CD4-positive, CD25-positive, alpha-beta regulatory T cell (primary cell): Measurements from ENCODE around the gene ADCY4. TPM values are rescaled to one million over a fixed set of nuclear protein-coding genes. Genes with fewer than 3 reads are reported as not detected.

Experiments used
- ATAC-seq, 2 donors: fragments of 150-1000 bp; cut with Tn5 transposase; one replicate each; pipeline ENCODE4 v1.10.0; 2021; ENCODE audit warnings: low read depth in 2 of 2, moderate number of reproducible peaks in 2 of 2, moderate library complexity in 1 of 2
- DNase-seq, 3 donors: peaks; one replicate each; pipeline versions ENCODE4 v3.0.0 to v3.0.0-alpha.2; 2012 to 2022; ENCODE audit warnings: mixed read lengths in 1 of 3
- H3K27ac ChIP-seq: one replicate; pipeline ENCODE4 v1.7.0; 2013; ENCODE audit warnings: mild to moderate bottlenecking, low read length; ENCODE audit not compliant: insufficient read depth, poor library complexity, severe bottlenecking
- H3K27me3 ChIP-seq: one replicate; pipeline ENCODE4 v1.7.0; 2013; ENCODE audit warnings: low read length; ENCODE audit not compliant: control insufficient read depth, insufficient read depth
- H3K36me3 ChIP-seq: one replicate; pipeline ENCODE4 v1.7.0; 2013; ENCODE audit warnings: mild to moderate bottlenecking, low read length, moderate library complexity; ENCODE audit not compliant: control insufficient read depth, insufficient read depth
- H3K4me1 ChIP-seq: 2 replicates; pipeline ENCODE4 v1.7.0; 2013; ENCODE audit warnings: mild to moderate bottlenecking, low read length; ENCODE audit not compliant: insufficient read depth, control insufficient read depth, poor library complexity, severe bottlenecking
- H3K4me3 ChIP-seq: one replicate; pipeline ENCODE4 v1.7.0; 2013; ENCODE audit warnings: low read depth, mild to moderate bottlenecking, low read length, moderate library complexity
- H3K9me3 ChIP-seq, 2 experiments: 1 replicate in 1 of 2; 2 replicates in 1 of 2; pipeline ENCODE4 v1.7.0; 2013; ENCODE audit warnings: low read length in 2 of 2, mild to moderate bottlenecking in 1 of 2, moderate library complexity in 1 of 2; ENCODE audit not compliant: control insufficient read depth in 2 of 2
- H3K27ac Mint-ChIP-seq, 3 donors: one replicate each; pipeline ENCODE4 v1.8.0; 2020 to 2022; ENCODE audit warnings: mild to moderate bottlenecking in 3 of 3, mixed read lengths in 3 of 3, moderate library complexity in 2 of 3
- H3K27me3 Mint-ChIP-seq: one replicate; pipeline ENCODE4 v1.8.0; 2022; ENCODE audit warnings: mild to moderate bottlenecking, mixed read lengths
- H3K36me3 Mint-ChIP-seq: one replicate; pipeline ENCODE4 v1.8.0; 2020; ENCODE audit warnings: mixed read lengths
- H3K4me1 Mint-ChIP-seq, 4 donors: one replicate each; pipeline ENCODE4 v1.8.0; 2020 to 2022; ENCODE audit warnings: mixed read lengths in 4 of 4, mild to moderate bottlenecking in 1 of 4
- H3K4me3 Mint-ChIP-seq, 4 donors: one replicate each; pipeline ENCODE4 v1.8.0; 2020 to 2022; ENCODE audit warnings: mild to moderate bottlenecking in 4 of 4, mixed read lengths in 4 of 4, moderate library complexity in 3 of 4
- H3K9me3 Mint-ChIP-seq, 7 donors: one replicate each; pipeline ENCODE4 v1.8.0; 2020 to 2022; ENCODE audit warnings: mixed read lengths in 7 of 7, mild to moderate bottlenecking in 3 of 7, moderate library complexity in 2 of 7
- polyA plus RNA-seq, 4 donors: library from polyadenylated mRNA; unstranded; fragments of 300-500 nt; fragmentation: Illumina TruSeq; gene quantifications; one replicate each; pipeline ENCODE4 v1.2.3, GENCODE V29; 2021
- total RNA-seq: library from RNA; stranded (reverse); gene quantifications from one replicate; pipeline ENCODE4 v1.2.3, GENCODE V29; 2022

ADCY4 gene
- total and polyA plus RNA-seq, 5 donors from 2014 or later = 0.32 to 10.7 (median 0.39) TPM; not detected in 2

GRCh38 chr14:24369907-24370687 lies 35.2 kb upstream of the ADCY4 start:
- Histone ChIP-seq H3K4me1 (peaks cover 37% of the 10 kb centered on the region), H3K36me3 (no peaks in the 10 kb centered on the region), H3K4me3 (no peak overlapping the region), H3K27ac (no peak overlapping the region), H3K27me3 (peaks cover 19% of the 10 kb centered on the region), H3K9me3 (no peaks in the 10 kb centered on the region)
- Mint-ChIP-seq H3K27ac (no peak overlapping the region), H3K36me3 (no peaks in the 10 kb centered on the region), H3K4me3 (no peak overlapping the region), H3K9me3 (no peaks in the 10 kb centered on the region), H3K27me3 (peaks cover 77% of the 10 kb centered on the region), H3K4me1 (peaks cover 0 to 30% (median 16%) of the 10 kb centered on the region in 4 donors)
- no peak for ATAC-seq
- no peak for DNase-seq

GRCh38 chr14:24369463-24369862 lies 34.6 kb upstream of the ADCY4 start:
- DNase-seq (no peak), ATAC-seq (no peak)
- Mint-ChIP-seq H3K4me3 (peak overlapping the region in 2 of 4 donors; percentile 38 to 41), H3K36me3 (no peaks in the 10 kb centered on the region), H3K27me3 (peaks cover 75% of the 10 kb centered on the region), H3K4me1 (peaks cover 0 to 30% (median 16%) of the 10 kb centered on the region in 4 donors), H3K9me3 (no peaks in the 10 kb centered on the region), H3K27ac (no peak overlapping the region)
- peaks cover 37% of the 10 kb centered on the region for H3K4me1 ChIP-seq
- no peak overlapping the region for H3K4me3 ChIP-seq
- H3K27ac ChIP-seq = no peak overlapping the region
- no peaks in the 10 kb centered on the region for H3K9me3 ChIP-seq
- peaks cover 24% of the 10 kb centered on the region for H3K27me3 ChIP-seq
- H3K36me3 ChIP-seq = no peaks in the 10 kb centered on the region

DNA sequence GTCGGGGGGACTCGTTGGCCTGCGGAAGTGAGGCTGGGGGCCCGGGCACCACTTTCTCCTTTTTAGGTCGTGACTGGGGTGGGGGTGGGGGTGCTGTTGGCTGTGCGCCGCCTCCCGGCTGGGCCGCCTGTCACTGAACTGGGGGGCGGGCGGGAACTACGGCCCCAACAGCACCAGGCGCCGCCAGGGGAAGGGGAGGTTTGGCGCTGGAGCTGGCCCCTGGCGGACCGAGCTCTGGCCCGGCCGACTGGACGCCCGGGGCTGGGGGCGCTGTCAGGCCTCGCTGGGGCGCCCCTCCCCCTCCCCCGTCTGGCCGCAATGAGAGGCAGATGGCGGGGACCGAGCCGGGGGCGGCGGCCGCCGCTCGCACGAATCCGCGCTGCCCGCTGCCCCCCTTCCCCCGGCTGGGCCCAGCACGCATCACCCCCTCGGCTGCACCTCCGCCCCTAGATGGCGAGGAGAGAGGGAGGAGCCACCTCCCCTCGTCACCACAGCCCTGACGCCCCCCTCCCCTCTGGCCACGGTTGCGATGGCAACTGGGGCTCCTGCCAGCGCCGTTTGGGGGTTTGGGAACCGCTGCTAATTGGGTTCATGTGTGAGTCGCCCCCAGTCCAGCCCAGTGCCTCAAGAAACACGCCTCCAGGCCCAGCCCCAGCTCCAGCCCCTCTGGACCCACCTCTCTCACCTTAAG lies 33.8 kb upstream of the ADCY4 start:
- Histone ChIP-seq H3K4me3 (no peak overlapping the region), H3K9me3 (no peaks in the 10 kb centered on the region), H3K36me3 (no peaks in the 10 kb centered on the region), H3K27me3 (peaks cover 24% of the 10 kb centered on the region), H3K4me1 (peaks cover 37% of the 10 kb centered on the region), H3K27ac (no peak overlapping the region)
- Mint-ChIP-seq H3K4me1 (peaks cover 0 to 30% (median 16%) of the 10 kb centered on the region in 4 donors), H3K27me3 (peaks cover 67% of the 10 kb centered on the region), H3K27ac (no peak overlapping the region), H3K4me3 (peak overlapping the region in 3 of 4 donors; percentile 21 to 51 (median 41)), H3K9me3 (no peaks in the 10 kb centered on the region), H3K36me3 (no peaks in the 10 kb centered on the region)
- ATAC-seq (no peak), DNase-seq (peak; percentile 9 to 16 (median 10))

DNA sequence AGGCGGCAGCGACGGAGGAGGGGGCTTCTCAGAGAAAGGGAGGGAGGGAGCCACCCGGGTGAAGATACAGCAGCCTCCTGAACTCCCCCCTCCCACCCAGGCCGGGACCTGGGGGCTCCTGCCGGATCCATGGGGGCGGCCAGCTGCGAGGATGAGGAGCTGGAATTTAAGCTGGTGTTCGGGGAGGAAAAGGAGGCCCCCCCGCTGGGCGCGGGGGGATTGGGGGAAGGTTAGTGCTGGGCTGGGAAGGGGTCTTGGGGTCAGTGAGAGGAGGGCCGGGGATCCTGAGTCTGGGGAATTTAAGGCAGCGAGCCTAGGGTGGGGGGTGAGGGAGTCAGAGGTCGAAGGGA lies 33.3 kb upstream of the ADCY4 start:
- Histone ChIP-seq H3K27me3 (peaks cover 26% of the 10 kb centered on the region), H3K9me3 (no peaks in the 10 kb centered on the region), H3K4me1 (peaks cover 37% of the 10 kb centered on the region), H3K4me3 (no peak overlapping the region), H3K27ac (no peak overlapping the region), H3K36me3 (no peaks in the 10 kb centered on the region)
- no peak for ATAC-seq
- Mint-ChIP-seq H3K4me1 (peaks cover 0 to 30% (median 16%) of the 10 kb centered on the region in 4 donors), H3K9me3 (no peaks in the 10 kb centered on the region), H3K27ac (no peak overlapping the region), H3K27me3 (peaks cover 67% of the 10 kb centered on the region), H3K36me3 (no peaks in the 10 kb centered on the region), H3K4me3 (peak overlapping the region in 2 of 4 donors; percentile 7 to 29)
- DNase-seq = no peak

- H3K4me3 ChIP-seq = no peak within 1 kb of the TSS
- Mint-ChIP-seq H3K4me1 (peaks cover 0 to 30% (median 16%) of the 10 kb centered on the region in 4 donors), H3K27ac (peak within 1 kb of the TSS in 1 of 3 donors; percentile 43), H3K9me3 (no peaks in the 10 kb centered on the region), H3K4me3 (peak within 1 kb of the TSS; percentile 5 to 85 (median 76)), H3K36me3 (no peaks in the 10 kb centered on the region), H3K27me3 (peaks cover 69% of the 10 kb centered on the region)
- H3K9me3 ChIP-seq = no peaks in the 10 kb centered on the region
- H3K27ac ChIP-seq = peak within 1 kb of the TSS; percentile 14
- DNase-seq = peak in 1 of 3 donors; percentile 20
- ATAC-seq = no peak
- peaks cover 37% of the 10 kb centered on the region for H3K4me1 ChIP-seq
- no peaks in the 10 kb centered on the region for H3K36me3 ChIP-seq
- H3K27me3 ChIP-seq = peaks cover 30% of the 10 kb centered on the region
Measured at GRCh38 chr14:24367514-24368211, 32.8 kb upstream of the ADCY4 start, which contains the start of gene NFATC4. TSS of gene NFATC4 (plus strand) at chr14:24368184. CDS start at chr14:24368341, 157 bp downstream.

DNA sequence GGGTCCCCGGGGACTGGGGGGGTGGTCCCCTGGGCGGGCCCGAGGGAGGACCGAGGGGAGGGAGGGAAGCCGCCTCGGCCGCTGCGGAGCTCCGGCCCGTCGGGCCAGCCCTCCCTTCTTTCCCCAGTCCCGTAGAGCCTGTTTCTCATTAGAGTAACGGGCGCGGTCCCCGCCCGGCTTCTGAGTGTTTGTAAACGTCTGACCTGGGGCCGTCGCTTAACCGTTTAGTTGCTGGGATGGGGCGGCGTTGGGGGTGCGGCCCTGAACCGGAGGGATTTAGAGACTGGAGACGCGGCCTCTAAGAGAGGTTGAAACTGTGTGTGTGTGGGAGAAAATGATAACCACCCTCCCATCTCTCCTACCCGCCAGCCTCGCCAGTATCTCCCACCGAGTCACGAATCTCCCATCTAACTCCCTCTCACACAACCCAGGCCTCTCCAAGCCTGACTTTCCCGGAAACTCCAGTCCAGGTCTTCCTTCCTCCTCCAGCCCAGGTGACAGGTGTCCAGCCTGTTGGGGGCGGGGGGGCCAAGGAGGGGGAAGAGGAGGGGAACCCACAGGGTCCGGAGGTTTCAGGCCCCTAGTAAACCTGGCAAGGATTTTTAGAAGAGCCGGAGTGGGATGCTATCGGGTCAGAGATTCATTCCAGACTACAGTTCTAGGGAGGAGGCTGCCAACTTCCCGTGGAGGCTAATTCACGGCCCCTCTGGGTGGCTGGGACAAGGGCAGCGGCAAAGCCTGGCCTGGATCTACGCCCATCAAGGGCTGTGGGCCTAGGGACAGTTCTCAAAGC lies 32.0 kb upstream of the ADCY4 start:
- peak in 1 of 2 donors; percentile 20 for ATAC-seq
- DNase-seq = peak in 2 of 3 donors; percentile 24 to 25
- Histone ChIP-seq H3K27me3 (peaks cover 30% of the 10 kb centered on the region), H3K4me3 (no peak overlapping the region), H3K27ac (no peak overlapping the region), H3K36me3 (no peaks in the 10 kb centered on the region), H3K9me3 (no peaks in the 10 kb centered on the region), H3K4me1 (peaks cover 37% of the 10 kb centered on the region)
- peaks cover 0 to 30% (median 16%) of the 10 kb centered on the region in 4 donors for H3K4me1 Mint-ChIP-seq
- no peaks in the 10 kb centered on the region for H3K9me3 Mint-ChIP-seq
- no peaks in the 10 kb centered on the region for H3K36me3 Mint-ChIP-seq
- H3K27ac Mint-ChIP-seq = no peak overlapping the region
- H3K27me3 Mint-ChIP-seq = peaks cover 69% of the 10 kb centered on the region
- H3K4me3 Mint-ChIP-seq = peak overlapping the region; percentile 5 to 82 (median 54)

DNA sequence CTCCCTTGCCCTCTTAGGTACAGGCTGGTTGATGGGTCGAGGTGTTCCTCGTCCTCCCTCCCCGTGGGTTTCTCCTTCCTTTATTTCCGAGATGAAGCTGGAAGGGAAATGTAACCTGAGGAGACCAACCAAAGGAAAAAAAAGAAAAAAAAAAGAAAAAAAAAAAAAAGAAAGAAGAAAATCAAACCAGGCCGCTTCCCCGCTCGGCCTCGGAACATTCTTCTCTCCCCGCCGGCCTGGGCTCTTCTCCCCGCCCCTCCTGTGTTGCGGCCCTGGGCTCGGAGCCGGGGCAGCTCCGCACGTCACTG lies 31.5 kb upstream of the ADCY4 start:
- Mint-ChIP-seq H3K4me1 (peaks cover 0 to 30% (median 16%) of the 10 kb centered on the region in 4 donors), H3K9me3 (no peaks in the 10 kb centered on the region), H3K27me3 (peaks cover 70% of the 10 kb centered on the region), H3K27ac (no peak overlapping the region), H3K36me3 (no peaks in the 10 kb centered on the region), H3K4me3 (peak overlapping the region in 1 of 4 donors; percentile 71)
- peaks cover 31% of the 10 kb centered on the region for H3K27me3 ChIP-seq
- no peaks in the 10 kb centered on the region for H3K36me3 ChIP-seq
- H3K4me1 ChIP-seq = peaks cover 37% of the 10 kb centered on the region
- no peak for ATAC-seq
- DNase-seq = no peak
- H3K27ac ChIP-seq = no peak overlapping the region
- H3K9me3 ChIP-seq = no peaks in the 10 kb centered on the region
- no peak overlapping the region for H3K4me3 ChIP-seq
